PC-9 (cell line): Measurements from ENCODE around the gene HS3ST4. TPM values are rescaled to one million over a fixed set of nuclear protein-coding genes. Genes with fewer than 3 reads are reported as not detected.

Experiments
- BruUV-seq: library from RNA; stranded (reverse); fragments of 400-500 nt; replicated peaks from 2 replicates; lab custom pipeline; 2021; lab: Mats Ljungman, UMichigan
- CTCF ChIA-PET: fragments of 300-600 bp; sonication (Branson Sonifier 250); formaldehyde crosslinking; loops from one replicate; lab custom pipeline; 2022; ENCODE audit warnings: antibody characterized with exemption; lab: Charles Lee
- POLR2A ChIA-PET: fragments of 300-600 bp; sonication (Branson Sonifier 250); formaldehyde crosslinking; loops from one replicate; lab custom pipeline; 2022; ENCODE audit warnings: antibody characterized with exemption; ENCODE audit not compliant: unreplicated experiment; lab: Charles Lee
- DNase-seq, 2 experiments: peaks; one replicate each; pipeline versions ENCODE4 v3.0.0 to v3.0.0-alpha.2; 2015 to 2022; ENCODE audit warnings: mixed read lengths in 1 of 2
- H2AFZ ChIP-seq: fragments of 200-600 bp; sonication (generic); 2 replicates; pipeline ENCODE4 v1.8.1; 2017; ENCODE audit warnings: antibody characterized with exemption
- H3F3A ChIP-seq: fragments of 200-600 bp; sonication (generic); 2 replicates; pipeline ENCODE4 v1.8.1; 2017; ENCODE audit warnings: antibody characterized with exemption, mild to moderate bottlenecking, low read depth; ENCODE audit not compliant: insufficient read depth
- H3K27ac ChIP-seq: fragments of 200-600 bp; sonication (generic); 2 replicates; pipeline ENCODE4 v1.6.1; 2016; ENCODE audit warnings: mixed run types
- H3K27me3 ChIP-seq: fragments of 200-600 bp; sonication (generic); 2 replicates; pipeline ENCODE4 v1.6.1; 2016; ENCODE audit warnings: low read depth, mixed run types; ENCODE audit not compliant: insufficient read depth
- H3K36me3 ChIP-seq: fragments of 200-600 bp; sonication (generic); 2 replicates; pipeline ENCODE4 v1.6.1; 2016; ENCODE audit warnings: low read depth, mixed run types
- H3K4me1 ChIP-seq: fragments of 200-600 bp; sonication (generic); replicated peaks from 2 replicates; pipeline ENCODE4 v1.6.1; 2016; ENCODE audit warnings: mixed run types; ENCODE audit not compliant: insufficient read depth
- H3K4me2 ChIP-seq: fragments of 200-600 bp; sonication (generic); 2 replicates; pipeline ENCODE4 v1.6.1; 2017; ENCODE audit warnings: mixed run types
- H3K4me3 ChIP-seq: fragments of 200-600 bp; sonication (generic); 2 replicates; pipeline ENCODE4 v1.6.1; 2016; ENCODE audit warnings: mixed run types
- H3K79me2 ChIP-seq: fragments of 200-600 bp; sonication (generic); 2 replicates; pipeline ENCODE4 v1.6.1; 2017; ENCODE audit warnings: low read depth, mixed run types
- H3K9me2 ChIP-seq: fragments of 200-600 bp; sonication (generic); 2 replicates; pipeline ENCODE4 v1.8.1; 2017; ENCODE audit warnings: mild to moderate bottlenecking; ENCODE audit not compliant: insufficient read depth
- H3K9me3 ChIP-seq: fragments of 200-600 bp; sonication (generic); 2 replicates; pipeline ENCODE4 v1.8.1; 2016; ENCODE audit warnings: low read depth; ENCODE audit not compliant: insufficient read depth
- H4K20me1 ChIP-seq: fragments of 200-600 bp; sonication (generic); 2 replicates; pipeline ENCODE4 v1.8.1; 2017; ENCODE audit not compliant: insufficient read depth
- CTCF ChIP-seq: fragments of 200-600 bp; sonication (generic); conservative IDR thresholded peaks from 2 replicates; pipeline ENCODE4 v1.6.1; 2017; ENCODE audit warnings: mixed run types, antibody characterized with exemption, mild to moderate bottlenecking, moderate library complexity
- EZH2 ChIP-seq: fragments of 200-600 bp; sonication (generic); IDR thresholded peaks from 2 replicates; pipeline ENCODE4 v1.8.0; 2017; ENCODE audit warnings: antibody characterized with exemption, low read depth
- intact Hi-C: fragments of 100-400 bp; cut with micrococcal nuclease; formaldehyde crosslinking; loops from one replicate; pipeline ENCODE4 v1.10.0; 2022; ENCODE audit not compliant: unreplicated experiment
- total RNA-seq: library from RNA; stranded (reverse); gene quantifications from 2 replicates; pipeline ENCODE4 v1.2.3, GENCODE V29; 2021

Gene HS3ST4
- total RNA-seq, 1 experiment from 2014 or later, result not detected

DNA sequence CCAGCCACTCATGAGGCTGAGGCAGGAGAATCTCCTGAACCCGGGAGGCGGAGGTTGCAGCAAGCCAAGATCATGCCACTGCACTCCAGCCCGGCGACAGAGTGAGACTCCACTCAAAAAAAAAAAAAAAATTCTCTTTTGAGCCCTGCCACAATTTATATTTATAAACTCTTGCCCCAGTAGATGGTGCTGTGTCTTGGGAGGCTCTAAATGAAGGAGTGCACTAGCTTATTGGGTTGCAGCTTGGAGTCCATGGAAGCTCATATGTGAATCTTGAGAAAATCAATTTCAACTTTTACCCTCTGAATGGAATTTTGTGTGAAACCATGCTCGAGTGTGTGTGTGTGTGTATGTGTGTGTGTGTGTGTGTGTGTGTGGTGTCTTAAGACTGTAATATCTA lies 420.1 kb downstream of the HS3ST4 start:
- H3K9me3 ChIP-seq, result no peaks in the 10 kb centered on the region
- CTCF ChIA-PET, result interaction anchor here (0.7 kb wide), 1 partner anchor 78 kb away, joined by 4 read pairs; no protein-coding TSS in a partner anchor
- BruUV-seq, result no TSS peak
- H3K4me1 ChIP-seq, result no peaks in the 10 kb centered on the region
- H3K27ac ChIP-seq, result no peak overlapping the region
- POLR2A ChIA-PET, result no interaction called here
- H3K4me3 ChIP-seq, result no peak overlapping the region
- H2AFZ ChIP-seq, result no peak overlapping the region
- H3K4me2 ChIP-seq, result no peak overlapping the region
- intact Hi-C loops, result no loop called here
- H3F3A ChIP-seq, result no peaks in the 10 kb centered on the region
- H3K9me2 ChIP-seq, result no peaks in the 10 kb centered on the region
- H3K36me3 ChIP-seq, result no peaks in the 10 kb centered on the region
- DNase-seq, result no peak
- peaks cover 5% of the 10 kb centered on the region; the same call in 1 of the 2 replicates for H3K27me3 ChIP-seq
- H3K79me2 ChIP-seq, result no peaks in the 10 kb centered on the region
- TF ChIP-seq CTCF, result no peak
- TF ChIP-seq EZH2, result no peak
- no peaks in the 10 kb centered on the region for H4K20me1 ChIP-seq

- Histone ChIP-seq H3K79me2 (no peaks in the 10 kb centered on the region), H4K20me1 (no peaks in the 10 kb centered on the region), H3K36me3 (no peaks in the 10 kb centered on the region), H2AFZ (no peak overlapping the region), H3K27ac (no peak overlapping the region), H3K4me3 (no peak overlapping the region), H3K4me2 (no peak overlapping the region), H3K9me3 (no peaks in the 10 kb centered on the region), H3K4me1 (no peaks in the 10 kb centered on the region), H3K9me2 (no peaks in the 10 kb centered on the region), H3K27me3 (no peaks in the 10 kb centered on the region; the same call in 1 of the 2 replicates), H3F3A (no peaks in the 10 kb centered on the region)
- intact Hi-C loops, result no loop called here
- no peak for TF ChIP-seq EZH2
- no peak for TF ChIP-seq CTCF
- BruUV-seq, result no TSS peak
- CTCF ChIA-PET, result no interaction called here
- POLR2A ChIA-PET, result no interaction called here
- no peak for DNase-seq
Observed at GRCh38 chr16:26118575-26118974, 426.8 kb downstream of the HS3ST4 start.

- TF ChIP-seq CTCF, result no peak
- TF ChIP-seq EZH2, result no peak
- no peaks in the 10 kb centered on the region for H4K20me1 ChIP-seq
- no TSS peak for BruUV-seq
- H3F3A ChIP-seq, result no peaks in the 10 kb centered on the region
- no peaks in the 10 kb centered on the region for H3K9me2 ChIP-seq
- intact Hi-C loops, result no loop called here
- H3K4me3 ChIP-seq, result no peak overlapping the region
- DNase-seq, result no peak
- no peak overlapping the region for H3K4me2 ChIP-seq
- no peak overlapping the region for H2AFZ ChIP-seq
- H3K27me3 ChIP-seq, result no peaks in the 10 kb centered on the region; the same call in 1 of the 2 replicates
- H3K36me3 ChIP-seq, result no peaks in the 10 kb centered on the region
- CTCF ChIA-PET, result no interaction called here
- POLR2A ChIA-PET, result no interaction called here
- no peaks in the 10 kb centered on the region for H3K9me3 ChIP-seq
- no peak overlapping the region for H3K27ac ChIP-seq
- H3K4me1 ChIP-seq, result no peaks in the 10 kb centered on the region
- no peaks in the 10 kb centered on the region for H3K79me2 ChIP-seq
Observed at GRCh38 chr16:26120729-26121128, 429.0 kb downstream of the HS3ST4 start.
